PFSK-1 (cell line): ENCODE results near the gene FBXL7.

ENCODE experiments used
- FOXP2 ChIP-seq: optimal IDR thresholded peaks from 2 replicates; pipeline ENCODE3; 2011; ENCODE audit warnings: borderline replicate concordance, control low read depth, inconsistent platforms; ENCODE audit not compliant: insufficient read depth; ENCODE audit errors: extremely low read length, extremely low read depth
- POLR2AphosphoS5 ChIP-seq: IDR thresholded peaks from 2 replicates; pipeline ENCODE4 v1.6.1; 2012; ENCODE audit warnings: low read depth, mild to moderate bottlenecking, control low read depth, low read length, moderate library complexity
- REST ChIP-seq, 2 experiments: IDR thresholded peaks; 2 replicates each; pipeline versions ENCODE4 v1.6.1 to v1.8.0; 2011 to 2012; ENCODE audit warnings: low read depth in 2 of 2, low read length in 2 of 2, control low read depth in 1 of 2, inconsistent platforms in 1 of 2, mild to moderate bottlenecking in 1 of 2, moderate library complexity in 1 of 2; ENCODE audit not compliant: insufficient read depth in 1 of 2
- SIN3A ChIP-seq: IDR thresholded peaks from 2 replicates; pipeline ENCODE4 v1.6.1; 2012; ENCODE audit warnings: mild to moderate bottlenecking, low read length, moderate library complexity, borderline replicate concordance; ENCODE audit not compliant: insufficient read depth
- TAF1 ChIP-seq: IDR thresholded peaks from 2 replicates; pipeline ENCODE4 v1.6.1; 2012; ENCODE audit warnings: low read length, control low read depth, borderline replicate concordance; ENCODE audit not compliant: insufficient read depth

FBXL7 gene

DNA sequence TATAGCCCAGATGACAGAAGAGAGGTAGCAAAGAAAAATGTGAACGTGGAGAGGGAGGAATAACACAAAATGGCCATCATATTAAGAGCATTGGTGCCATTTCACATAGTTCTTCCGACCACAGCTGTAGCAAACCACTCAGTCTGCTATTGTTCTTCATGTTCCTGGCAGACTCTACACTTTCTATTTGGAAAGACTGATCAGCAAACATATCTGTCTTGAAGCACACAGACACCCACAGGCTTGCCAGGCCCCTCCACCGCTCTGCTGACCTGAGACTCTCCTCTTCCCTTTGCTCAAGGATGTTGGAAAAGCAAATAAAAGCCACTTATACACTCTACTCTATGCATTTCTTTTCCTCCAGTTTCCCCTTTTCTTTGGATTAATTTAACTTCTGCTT lies 298.0 kb downstream of the FBXL7 start:
- TF ChIP-seq SIN3A, result no peak
- TF ChIP-seq FOXP2, result no peak

GRCh38 chr5:15799014-15799413 lies 299.0 kb downstream of the FBXL7 start:
- TF ChIP-seq FOXP2, result no peak

GRCh38 chr5:15799612-15800011 lies 299.6 kb downstream of the FBXL7 start:
- TF ChIP-seq FOXP2, result no peak
- TF ChIP-seq REST (IDR thresholded peaks at IDR 0.05; ENCODE audit: insufficient read depth in 1 of 2, low read depth in 2 of 2, low read length in 2 of 2), result no peak

DNA sequence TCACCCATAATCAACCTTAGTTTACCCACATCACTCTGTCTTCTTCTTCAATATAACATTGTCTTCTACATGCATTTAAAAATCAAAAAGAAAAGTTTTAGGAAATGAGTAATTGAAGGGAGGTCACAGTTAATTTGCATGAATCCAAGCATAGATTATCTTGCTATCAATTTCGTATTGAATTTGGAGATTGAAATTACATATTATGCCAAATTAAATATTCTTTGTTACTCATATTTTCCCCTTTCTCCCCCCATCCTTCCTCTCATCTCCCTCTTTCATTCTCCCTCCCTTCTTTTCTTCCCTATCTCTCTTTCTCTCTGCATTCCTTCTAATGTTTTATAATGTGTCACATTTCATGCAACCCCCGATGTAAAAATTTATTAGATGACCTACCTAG lies 303.3 kb downstream of the FBXL7 start:
- TF ChIP-seq POLR2AphosphoS5 (no peak), FOXP2 (no peak), REST (IDR thresholded peaks at IDR 0.05; ENCODE audit: insufficient read depth in 1 of 2, low read depth in 2 of 2, low read length in 2 of 2) (no peak), TAF1 (no peak), SIN3A (no peak)

- TF ChIP-seq TAF1 (no peak), REST (IDR thresholded peaks at IDR 0.05; ENCODE audit: insufficient read depth in 1 of 2, low read depth in 2 of 2, low read length in 2 of 2) (no peak), SIN3A (no peak), FOXP2 (no peak), POLR2AphosphoS5 (no peak)
Observed at GRCh38 chr5:15806613-15807012, 306.6 kb downstream of the FBXL7 start.

- TF ChIP-seq FOXP2, result no peak
- no peak for TF ChIP-seq SIN3A
- no peak for TF ChIP-seq POLR2AphosphoS5
- no peak for TF ChIP-seq REST (IDR thresholded peaks at IDR 0.05; ENCODE audit: insufficient read depth in 1 of 2, low read depth in 2 of 2, low read length in 2 of 2)
- TF ChIP-seq TAF1, result no peak
Observed at GRCh38 chr5:15807248-15807647, 307.3 kb downstream of the FBXL7 start.
